ENCODE measurements around the gene CCL2. TPM values are rescaled to one million over a fixed set of nuclear protein-coding genes. Genes with fewer than 3 reads are reported as not detected.

CCL2 gene
- total and polyA plus RNA-seq, 2 donors (not counting 1 experiment from before 2014, with no cell fraction given): 4.4 TPM; not detected in 1

- intact Hi-C loops (cut with micrococcal nuclease): no loop called here
- CTCF ChIA-PET: no interaction called here
- no peak within 1 kb of the TSS for H3K4me3 Mint-ChIP-seq
Measured at GRCh38 chr17:34285286-34285792, 30.3 kb downstream of the CCL2 start, which contains the start of gene CCL11. CCL11 (plus strand) TSS chr17:34285742; CDS start chr17:34285809, 67 bp downstream.

DNA sequence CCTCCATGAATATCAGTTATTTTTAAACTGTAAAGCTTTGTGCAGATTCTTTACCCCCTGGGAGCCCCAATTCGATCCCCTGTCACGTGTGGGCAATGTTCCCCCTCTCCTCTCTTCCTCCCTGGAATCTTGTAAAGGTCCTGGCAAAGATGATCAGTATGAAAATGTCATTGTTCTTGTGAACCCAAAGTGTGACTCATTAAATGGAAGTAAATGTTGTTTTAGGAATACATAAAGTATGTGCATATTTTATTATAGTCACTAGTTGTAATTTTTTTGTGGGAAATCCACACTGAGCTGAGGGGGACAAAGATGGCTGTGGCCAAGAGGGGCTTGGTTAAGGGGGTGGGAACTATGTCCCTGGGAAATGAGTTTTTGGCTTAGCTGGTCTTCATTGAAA is 32.8 kb downstream of the CCL2 start:
- H3K9me3 Mint-ChIP-seq (ENCODE audit: insufficient read depth): peaks cover 3% of the 10 kb centered on the region
- Histone ChIP-seq H3K27me3 (replicated peaks in 1 of 4; ENCODE audit: control extremely low read depth in 1 of 4, control insufficient read depth in 3 of 4, insufficient read depth in 4 of 4, low read length in 3 of 4) (peaks cover 0 to 5% (median 0%) of the 10 kb centered on the region in 4 experiments), H3K9me3 (ENCODE audit: control extremely low read depth in 1 of 3, control insufficient read depth in 2 of 3, insufficient read depth in 1 of 3, low read length in 2 of 3) (no peaks in the 10 kb centered on the region), H4K20me1 (ENCODE audit: control insufficient read depth, insufficient read depth, low read length, poor library complexity, severe bottlenecking) (no peaks in the 10 kb centered on the region), H2AFZ (ENCODE audit: insufficient read depth, low read depth, low read length, poor library complexity, severe bottlenecking) (no peak overlapping the region), H3K4me1 (ENCODE audit: control insufficient read depth in 2 of 2, insufficient read depth in 2 of 2, low read length in 2 of 2) (no peaks in the 10 kb centered on the region), H3K79me2 (ENCODE audit: control insufficient read depth, insufficient read depth, low read length) (no peaks in the 10 kb centered on the region), H3K9ac (ENCODE audit: low read length) (no peak overlapping the region), H3K4me3 (ENCODE audit: control extremely low read depth in 1 of 5, extremely low read depth in 1 of 5, insufficient read depth in 1 of 5, low read depth in 2 of 5, low read length in 4 of 5) (no peak overlapping the region), H3K27ac (ENCODE audit: low read length in 2 of 2) (no peak overlapping the region), H3K36me3 (replicated peaks in 1 of 2; ENCODE audit: control extremely low read depth in 1 of 2, control insufficient read depth in 1 of 2, extremely low read depth in 1 of 2, insufficient read depth in 2 of 2, low read length in 1 of 2) (no peaks in the 10 kb centered on the region), H3K4me2 (replicated peaks; ENCODE audit: low read depth, low read length, poor library complexity, severe bottlenecking) (no peak overlapping the region)
- WGBS (ENCODE audit: insufficient coverage): no CpG with 5 or more reads among the region's 2 CpGs
- ATAC-seq (ENCODE audit: low read depth): no peak
- CTCF ChIA-PET: no interaction called here
- intact Hi-C loops (cut with micrococcal nuclease): no loop called here
- H3K27me3 Mint-ChIP-seq: peaks cover 41% of the 10 kb centered on the region
- H3K27ac Mint-ChIP-seq: no peak overlapping the region
- no peaks in the 10 kb centered on the region for H3K4me1 Mint-ChIP-seq
- DNase-seq: no peak
- TF ChIP-seq EZH2 (IDR thresholded peaks at IDR 0.05; ENCODE audit: borderline replicate concordance, insufficient read depth, low read depth, low read length, poor library complexity, severe bottlenecking): no peak
- TF ChIP-seq, protein P1, sequence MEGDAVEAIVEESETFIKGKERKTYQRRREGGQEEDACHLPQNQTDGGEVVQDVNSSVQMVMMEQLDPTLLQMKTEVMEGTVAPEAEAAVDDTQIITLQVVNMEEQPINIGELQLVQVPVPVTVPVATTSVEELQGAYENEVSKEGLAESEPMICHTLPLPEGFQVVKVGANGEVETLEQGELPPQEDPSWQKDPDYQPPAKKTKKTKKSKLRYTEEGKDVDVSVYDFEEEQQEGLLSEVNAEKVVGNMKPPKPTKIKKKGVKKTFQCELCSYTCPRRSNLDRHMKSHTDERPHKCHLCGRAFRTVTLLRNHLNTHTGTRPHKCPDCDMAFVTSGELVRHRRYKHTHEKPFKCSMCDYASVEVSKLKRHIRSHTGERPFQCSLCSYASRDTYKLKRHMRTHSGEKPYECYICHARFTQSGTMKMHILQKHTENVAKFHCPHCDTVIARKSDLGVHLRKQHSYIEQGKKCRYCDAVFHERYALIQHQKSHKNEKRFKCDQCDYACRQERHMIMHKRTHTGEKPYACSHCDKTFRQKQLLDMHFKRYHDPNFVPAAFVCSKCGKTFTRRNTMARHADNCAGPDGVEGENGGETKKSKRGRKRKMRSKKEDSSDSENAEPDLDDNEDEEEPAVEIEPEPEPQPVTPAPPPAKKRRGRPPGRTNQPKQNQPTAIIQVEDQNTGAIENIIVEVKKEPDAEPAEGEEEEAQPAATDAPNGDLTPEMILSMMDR (IDR thresholded peaks at IDR 0.05): no peak
- POLR2A ChIA-PET: no interaction called here
- H3K4me3 Mint-ChIP-seq: no peak overlapping the region

More at GRCh38 chr17:34285286-34285792, 30.3 kb downstream of the CCL2 start, which contains the start of gene CCL11:
- no peak within 1 kb of the TSS for H2AFZ ChIP-seq (ENCODE audit: insufficient read depth, low read depth, low read length, poor library complexity, severe bottlenecking)
- DNase-seq (no peak), ATAC-seq (ENCODE audit: low read depth) (no peak)
- H3K4me3 ChIP-seq (ENCODE audit: control extremely low read depth in 1 of 5, extremely low read depth in 1 of 5, insufficient read depth in 1 of 5, low read depth in 2 of 5, low read length in 4 of 5): no peak within 1 kb of the TSS
- no peaks in the 10 kb centered on the region for H4K20me1 ChIP-seq (ENCODE audit: control insufficient read depth, insufficient read depth, low read length, poor library complexity, severe bottlenecking)
- Mint-ChIP-seq H3K27me3 (peaks cover 43% of the 10 kb centered on the region), H3K9me3 (ENCODE audit: insufficient read depth) (no peaks in the 10 kb centered on the region), H3K27ac (no peak within 1 kb of the TSS), H3K4me1 (no peaks in the 10 kb centered on the region)
- no peak within 1 kb of the TSS for H3K9ac ChIP-seq (ENCODE audit: low read length)
- no peak for TF ChIP-seq EZH2 (IDR thresholded peaks at IDR 0.05; ENCODE audit: borderline replicate concordance, insufficient read depth, low read depth, low read length, poor library complexity, severe bottlenecking)
- TF ChIP-seq, protein P1 (IDR thresholded peaks at IDR 0.05): no peak
- no peak within 1 kb of the TSS for H3K4me2 ChIP-seq (replicated peaks; ENCODE audit: low read depth, low read length, poor library complexity, severe bottlenecking)
- H3K79me2 ChIP-seq (ENCODE audit: control insufficient read depth, insufficient read depth, low read length): no peaks in the 10 kb centered on the region
- POLR2A ChIA-PET: no interaction called here
- WGBS (ENCODE audit: insufficient coverage): 95% methylated on average over 4 of the region's 4 CpGs
- H3K36me3 ChIP-seq (replicated peaks in 1 of 2; ENCODE audit: control extremely low read depth in 1 of 2, control insufficient read depth in 1 of 2, extremely low read depth in 1 of 2, insufficient read depth in 2 of 2, low read length in 1 of 2): no peaks in the 10 kb centered on the region
- H3K27me3 ChIP-seq (replicated peaks in 1 of 4; ENCODE audit: control extremely low read depth in 1 of 4, control insufficient read depth in 3 of 4, insufficient read depth in 4 of 4, low read length in 3 of 4): peaks cover 0 to 5% (median 0%) of the 10 kb centered on the region in 4 experiments
- H3K9me3 ChIP-seq (ENCODE audit: control extremely low read depth in 1 of 3, control insufficient read depth in 2 of 3, insufficient read depth in 1 of 3, low read length in 2 of 3): no peaks in the 10 kb centered on the region
- no peak within 1 kb of the TSS for H3K27ac ChIP-seq (ENCODE audit: low read length in 2 of 2)
- H3K4me1 ChIP-seq (ENCODE audit: control insufficient read depth in 2 of 2, insufficient read depth in 2 of 2, low read length in 2 of 2): no peaks in the 10 kb centered on the region

All from B cell (primary cell).